IPS-18a (cell line): Measurements from ENCODE around the gene DCTN2.

ENCODE experiments used
- H3K27ac ChIP-seq: one replicate; pipeline ENCODE4 v1.5.1; 2013; ENCODE audit warnings: low read length
- H3K27me3 ChIP-seq: one replicate; pipeline ENCODE4 v1.6.1; 2013; ENCODE audit warnings: mild to moderate bottlenecking, low read length; ENCODE audit not compliant: control insufficient read depth, insufficient read depth
- H3K36me3 ChIP-seq: one replicate; pipeline ENCODE4 v1.6.1; 2013; ENCODE audit warnings: low read depth, low read length; ENCODE audit not compliant: control insufficient read depth
- H3K4me1 ChIP-seq: one replicate; pipeline ENCODE4 v1.6.1; 2013; ENCODE audit warnings: low read depth, low read length; ENCODE audit not compliant: control insufficient read depth
- H3K4me3 ChIP-seq: one replicate; pipeline ENCODE4 v1.5.1; 2013; ENCODE audit warnings: low read length
- H3K9ac ChIP-seq: one replicate; pipeline ENCODE4 v1.6.1; 2013; ENCODE audit warnings: mild to moderate bottlenecking, low read length, moderate library complexity
- H3K9me3 ChIP-seq: one replicate; pipeline ENCODE4 v1.6.1; 2013; ENCODE audit warnings: low read depth, low read length; ENCODE audit not compliant: control insufficient read depth

The DCTN2 gene

GRCh38 chr12:57548013-57548315 lies 972 bp upstream of the DCTN2 start:
- Histone ChIP-seq H3K4me3 (no peak overlapping the region), H3K27ac (no peak overlapping the region), H3K4me1 (peaks cover 37% of the 10 kb centered on the region), H3K27me3 (peaks cover 21% of the 10 kb centered on the region), H3K9me3 (no peaks in the 10 kb centered on the region), H3K36me3 (peaks cover 5% of the 10 kb centered on the region), H3K9ac (no peak overlapping the region)

GRCh38 chr12:57547288-57548012 lies 458 bp upstream of the DCTN2 start:
- Histone ChIP-seq H3K27me3 (peaks cover 21% of the 10 kb centered on the region), H3K4me1 (peaks cover 34% of the 10 kb centered on the region), H3K9me3 (no peaks in the 10 kb centered on the region), H3K36me3 (peaks cover 5% of the 10 kb centered on the region), H3K9ac (no peak overlapping the region), H3K27ac (no peak overlapping the region), H3K4me3 (peak overlapping the region; percentile 86)

GRCh38 chr12:57545809-57546437 lies 1.1 kb downstream of the DCTN2 start:
- H3K27me3 ChIP-seq, result peaks cover 21% of the 10 kb centered on the region
- peak overlapping the region; percentile 86 for H3K4me3 ChIP-seq
- no peak overlapping the region for H3K27ac ChIP-seq
- H3K9ac ChIP-seq, result peak overlapping the region; percentile 93
- H3K9me3 ChIP-seq, result no peaks in the 10 kb centered on the region
- peaks cover 20% of the 10 kb centered on the region for H3K4me1 ChIP-seq
- peaks cover 8% of the 10 kb centered on the region for H3K36me3 ChIP-seq

GRCh38 chr12:57543581-57543980 lies 3.4 kb downstream of the DCTN2 start:
- H3K27me3 ChIP-seq, result peaks cover 11% of the 10 kb centered on the region
- H3K9ac ChIP-seq, result no peak overlapping the region
- H3K27ac ChIP-seq, result no peak overlapping the region
- peaks cover 10% of the 10 kb centered on the region for H3K4me1 ChIP-seq
- peaks cover 8% of the 10 kb centered on the region for H3K36me3 ChIP-seq
- H3K4me3 ChIP-seq, result no peak overlapping the region
- no peaks in the 10 kb centered on the region for H3K9me3 ChIP-seq

GRCh38 chr12:57541717-57542116 lies 5.3 kb downstream of the DCTN2 start:
- Histone ChIP-seq H3K27ac (no peak overlapping the region), H3K36me3 (peaks cover 8% of the 10 kb centered on the region), H3K9me3 (no peaks in the 10 kb centered on the region), H3K4me3 (no peak overlapping the region), H3K4me1 (peaks cover 7% of the 10 kb centered on the region), H3K27me3 (no peaks in the 10 kb centered on the region), H3K9ac (no peak overlapping the region)

- H3K36me3 ChIP-seq, result peaks cover 8% of the 10 kb centered on the region
Observed at GRCh38 chr12:57541001-57541400, 6.0 kb downstream of the DCTN2 start.

GRCh38 chr12:57539134-57539768 lies 7.7 kb downstream of the DCTN2 start:
- H3K4me1 ChIP-seq, result no peaks in the 10 kb centered on the region
- H3K36me3 ChIP-seq, result peaks cover 16% of the 10 kb centered on the region
- H3K27me3 ChIP-seq, result no peaks in the 10 kb centered on the region
- H3K27ac ChIP-seq, result no peak overlapping the region
- no peak overlapping the region for H3K9ac ChIP-seq
- no peaks in the 10 kb centered on the region for H3K9me3 ChIP-seq
- H3K4me3 ChIP-seq, result no peak overlapping the region

More at GRCh38 chr12:57541001-57541400, 6.0 kb downstream of the DCTN2 start:
- H3K27me3 ChIP-seq, result no peaks in the 10 kb centered on the region
- H3K9me3 ChIP-seq, result no peaks in the 10 kb centered on the region
- no peak overlapping the region for H3K4me3 ChIP-seq
- H3K27ac ChIP-seq, result no peak overlapping the region
- no peak overlapping the region for H3K9ac ChIP-seq
- peaks cover 3% of the 10 kb centered on the region for H3K4me1 ChIP-seq

GRCh38 chr12:57536597-57536942 lies 10.4 kb downstream of the DCTN2 start:
- Histone ChIP-seq H3K4me3 (no peak overlapping the region), H3K4me1 (no peaks in the 10 kb centered on the region), H3K9ac (no peak overlapping the region), H3K9me3 (no peaks in the 10 kb centered on the region), H3K36me3 (peaks cover 38% of the 10 kb centered on the region), H3K27me3 (no peaks in the 10 kb centered on the region), H3K27ac (no peak overlapping the region)

- no peaks in the 10 kb centered on the region for H3K27me3 ChIP-seq
- no peak overlapping the region for H3K4me3 ChIP-seq
- peaks cover 40% of the 10 kb centered on the region for H3K36me3 ChIP-seq
- H3K9ac ChIP-seq, result no peak overlapping the region
- H3K4me1 ChIP-seq, result no peaks in the 10 kb centered on the region
- H3K27ac ChIP-seq, result no peak overlapping the region
- no peaks in the 10 kb centered on the region for H3K9me3 ChIP-seq
Observed at GRCh38 chr12:57535764-57536596, 11.0 kb downstream of the DCTN2 start.

GRCh38 chr12:57534991-57535543 lies 11.9 kb downstream of the DCTN2 start:
- peaks cover 49% of the 10 kb centered on the region for H3K36me3 ChIP-seq
- no peaks in the 10 kb centered on the region for H3K27me3 ChIP-seq
- H3K9ac ChIP-seq, result no peak overlapping the region
- H3K9me3 ChIP-seq, result no peaks in the 10 kb centered on the region
- H3K4me3 ChIP-seq, result no peak overlapping the region
- no peak overlapping the region for H3K27ac ChIP-seq
- H3K4me1 ChIP-seq, result no peaks in the 10 kb centered on the region

- H3K27me3 ChIP-seq, result no peaks in the 10 kb centered on the region
- no peaks in the 10 kb centered on the region for H3K4me1 ChIP-seq
- H3K27ac ChIP-seq, result no peak overlapping the region
- no peak overlapping the region for H3K9ac ChIP-seq
- peaks cover 56% of the 10 kb centered on the region for H3K36me3 ChIP-seq
- H3K4me3 ChIP-seq, result no peak overlapping the region
- no peaks in the 10 kb centered on the region for H3K9me3 ChIP-seq
Observed at GRCh38 chr12:57534250-57534649, 12.7 kb downstream of the DCTN2 start.
